K562 (cell line): Measurements from ENCODE around the gene UBXN10.

ENCODE experiments used
- ADNP ChIP-seq: fragments of 200-800 bp; sonication (Bioruptor generic); IDR thresholded peaks from 2 replicates; pipeline ENCODE4 v1.6.1; 2016; ENCODE audit warnings: missing genetic modification characterization, missing compliant biosample characterization
- CBX1 ChIP-seq: sonication (generic); IDR thresholded peaks from 2 replicates; pipeline ENCODE4 v1.6.1; 2016; ENCODE audit warnings: antibody characterized with exemption, low read depth, mild to moderate bottlenecking
- ELK1 ChIP-seq: sonication (generic); formaldehyde crosslinking; IDR thresholded peaks from 2 replicates; pipeline ENCODE4 v1.8.1; 2022; ENCODE audit warnings: missing genetic modification reagents
- FOXP1 ChIP-seq: sonication (generic); formaldehyde crosslinking; IDR thresholded peaks from 2 replicates; pipeline ENCODE4 v1.8.0; 2022; ENCODE audit warnings: mild to moderate bottlenecking, missing genetic modification reagents
- RBBP5 ChIP-seq: fragments of 200-600 bp; sonication (generic); IDR thresholded peaks from 2 replicates; pipeline ENCODE4 v1.6.1; 2012; ENCODE audit warnings: borderline replicate concordance, mild to moderate bottlenecking, low read length, control low read depth, inconsistent platforms; ENCODE audit not compliant: insufficient read depth, poor library complexity, severe bottlenecking
- SIN3A ChIP-seq, 2 experiments: fragments of 150-350 bp in 1 of 2; IDR thresholded peaks; 2 replicates each; pipeline ENCODE4 v1.6.1; 2011 to 2016; ENCODE audit warnings: borderline replicate concordance in 2 of 2, low read depth in 2 of 2, low read length in 2 of 2, mild to moderate bottlenecking in 2 of 2, moderate library complexity in 2 of 2; ENCODE audit not compliant: control insufficient read depth in 1 of 2
- SMARCB1 ChIP-seq: IDR thresholded peaks from 2 replicates; pipeline ENCODE4 v1.6.1; 2011; ENCODE audit warnings: improper control_type of control experiment, low read depth; ENCODE audit not compliant: insufficient read length
- TCF7L2 ChIP-seq: fragments of 150-350 bp; IDR thresholded peaks from 2 replicates; pipeline ENCODE4 v1.6.1; 2016; ENCODE audit warnings: low read depth, mild to moderate bottlenecking, low read length, moderate library complexity
- TEAD4 ChIP-seq, 2 experiments: sonication (generic) in 1 of 2; formaldehyde crosslinking in 1 of 2; IDR thresholded peaks; 2 replicates each; pipeline versions ENCODE4 v1.6.1 to v1.8.0; 2012 to 2022; ENCODE audit warnings: borderline replicate concordance in 1 of 2, inconsistent platforms in 1 of 2, low read length in 1 of 2, mild to moderate bottlenecking in 1 of 2, missing genetic modification reagents in 1 of 2
- ZFX ChIP-seq: sonication (generic); formaldehyde crosslinking; IDR thresholded peaks from 2 replicates; pipeline ENCODE4 v1.8.0; 2022; ENCODE audit warnings: mild to moderate bottlenecking, missing genetic modification reagents, moderate library complexity
- TF ChIP-seq, protein P1 (sequence below), 3 experiments: fragments of 200-800 bp in 1 of 3; fragments of 250-450 bp in 1 of 3; fragments of 450-650 bp in 1 of 3; sonication (Bioruptor Pico) in 1 of 3; sonication (Bioruptor generic) in 1 of 3; formaldehyde crosslinking in 1 of 3; IDR thresholded peaks; 2 replicates each; pipeline versions ENCODE4 v1.6.1 to v1.8.0; 2016 to 2022; ENCODE audit warnings: mild to moderate bottlenecking in 2 of 3, missing genetic modification characterization in 2 of 3, missing compliant biosample characterization in 1 of 3, moderate library complexity in 1 of 3
- TF ChIP-seq, protein P2 (sequence below), 3 experiments: IDR thresholded peaks in 2 of 3; conservative IDR thresholded peaks in 1 of 3; 2 replicates each; pipeline ENCODE4 v1.5.1; 2011 to 2012; ENCODE audit warnings: low read length in 3 of 3, mild to moderate bottlenecking in 3 of 3, control low read depth in 2 of 3, improper control_type of control experiment in 1 of 3, inconsistent platforms in 1 of 3, low read depth in 1 of 3, mixed read lengths in 1 of 3, moderate library complexity in 1 of 3; ENCODE audit not compliant: insufficient read depth in 2 of 3

DNA sequence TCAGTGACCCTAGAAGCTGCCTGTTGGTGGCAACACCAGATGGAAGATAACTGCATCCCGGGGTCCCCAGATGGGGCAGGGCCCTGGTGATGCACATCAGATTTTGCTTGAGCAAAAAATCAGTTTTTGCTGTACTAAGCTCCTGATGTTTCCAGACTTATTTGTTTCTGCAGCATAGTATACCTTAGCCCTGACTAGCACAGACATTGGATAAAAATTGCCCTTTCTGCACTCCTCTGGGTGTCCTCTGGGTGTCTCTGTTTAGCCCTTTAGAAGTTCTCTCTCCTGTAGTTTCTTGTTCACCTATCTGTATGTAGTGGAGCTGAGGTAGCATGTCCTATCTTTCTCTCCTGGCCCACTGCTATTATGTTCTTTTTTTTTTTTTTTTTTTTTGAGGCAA lies 30.7 kb downstream of the UBXN10 start:
- TF ChIP-seq TEAD4 (IDR thresholded peaks at IDR 0.05; ENCODE audit: low read length) (no peak), TEAD4 (CRISPR knock-in tag; IDR thresholded peaks at IDR 0.05; ENCODE audit: borderline replicate concordance) (no peak), ZFX (CRISPR knock-in tag) (no peak), CBX1 (no peak), SIN3A (IDR thresholded peaks at IDR 0.05; ENCODE audit: borderline replicate concordance in 2 of 2, control insufficient read depth in 1 of 2, low read depth in 2 of 2, low read length in 2 of 2) (no peak), RBBP5 (no peak), ADNP (tag) (no peak), TCF7L2 (no peak), FOXP1 (CRISPR knock-in tag) (no peak), ELK1 (CRISPR knock-in tag) (no peak), SMARCB1 (no peak)
- TF ChIP-seq, protein P1, sequence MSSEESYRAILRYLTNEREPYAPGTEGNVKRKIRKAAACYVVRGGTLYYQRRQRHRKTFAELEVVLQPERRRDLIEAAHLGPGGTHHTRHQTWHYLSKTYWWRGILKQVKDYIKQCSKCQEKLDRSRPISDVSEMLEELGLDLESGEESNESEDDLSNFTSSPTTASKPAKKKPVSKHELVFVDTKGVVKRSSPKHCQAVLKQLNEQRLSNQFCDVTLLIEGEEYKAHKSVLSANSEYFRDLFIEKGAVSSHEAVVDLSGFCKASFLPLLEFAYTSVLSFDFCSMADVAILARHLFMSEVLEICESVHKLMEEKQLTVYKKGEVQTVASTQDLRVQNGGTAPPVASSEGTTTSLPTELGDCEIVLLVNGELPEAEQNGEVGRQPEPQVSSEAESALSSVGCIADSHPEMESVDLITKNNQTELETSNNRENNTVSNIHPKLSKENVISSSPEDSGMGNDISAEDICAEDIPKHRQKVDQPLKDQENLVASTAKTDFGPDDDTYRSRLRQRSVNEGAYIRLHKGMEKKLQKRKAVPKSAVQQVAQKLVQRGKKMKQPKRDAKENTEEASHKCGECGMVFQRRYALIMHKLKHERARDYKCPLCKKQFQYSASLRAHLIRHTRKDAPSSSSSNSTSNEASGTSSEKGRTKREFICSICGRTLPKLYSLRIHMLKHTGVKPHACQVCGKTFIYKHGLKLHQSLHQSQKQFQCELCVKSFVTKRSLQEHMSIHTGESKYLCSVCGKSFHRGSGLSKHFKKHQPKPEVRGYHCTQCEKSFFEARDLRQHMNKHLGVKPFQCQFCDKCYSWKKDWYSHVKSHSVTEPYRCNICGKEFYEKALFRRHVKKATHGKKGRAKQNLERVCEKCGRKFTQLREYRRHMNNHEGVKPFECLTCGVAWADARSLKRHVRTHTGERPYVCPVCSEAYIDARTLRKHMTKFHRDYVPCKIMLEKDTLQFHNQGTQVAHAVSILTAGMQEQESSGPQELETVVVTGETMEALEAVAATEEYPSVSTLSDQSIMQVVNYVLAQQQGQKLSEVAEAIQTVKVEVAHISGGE (CRISPR knock-in tag; IDR thresholded peaks at IDR 0.05), result no peak
- TF ChIP-seq, protein P2, sequence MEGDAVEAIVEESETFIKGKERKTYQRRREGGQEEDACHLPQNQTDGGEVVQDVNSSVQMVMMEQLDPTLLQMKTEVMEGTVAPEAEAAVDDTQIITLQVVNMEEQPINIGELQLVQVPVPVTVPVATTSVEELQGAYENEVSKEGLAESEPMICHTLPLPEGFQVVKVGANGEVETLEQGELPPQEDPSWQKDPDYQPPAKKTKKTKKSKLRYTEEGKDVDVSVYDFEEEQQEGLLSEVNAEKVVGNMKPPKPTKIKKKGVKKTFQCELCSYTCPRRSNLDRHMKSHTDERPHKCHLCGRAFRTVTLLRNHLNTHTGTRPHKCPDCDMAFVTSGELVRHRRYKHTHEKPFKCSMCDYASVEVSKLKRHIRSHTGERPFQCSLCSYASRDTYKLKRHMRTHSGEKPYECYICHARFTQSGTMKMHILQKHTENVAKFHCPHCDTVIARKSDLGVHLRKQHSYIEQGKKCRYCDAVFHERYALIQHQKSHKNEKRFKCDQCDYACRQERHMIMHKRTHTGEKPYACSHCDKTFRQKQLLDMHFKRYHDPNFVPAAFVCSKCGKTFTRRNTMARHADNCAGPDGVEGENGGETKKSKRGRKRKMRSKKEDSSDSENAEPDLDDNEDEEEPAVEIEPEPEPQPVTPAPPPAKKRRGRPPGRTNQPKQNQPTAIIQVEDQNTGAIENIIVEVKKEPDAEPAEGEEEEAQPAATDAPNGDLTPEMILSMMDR (IDR thresholded peaks at IDR 0.05 in 2 of 3, conservative IDR thresholded peaks at IDR 0.05 in 1 of 3; ENCODE audit: insufficient read depth in 2 of 3, low read depth in 1 of 3, low read length in 3 of 3), result peak; percentile 57 to 62 (median 59)
